ENCODE measurements around the gene GDAP1L1. TPM values are rescaled to one million over a fixed set of nuclear protein-coding genes. Genes with fewer than 3 reads are reported as not detected.
"Not testable (repeated sequence)": the region's sequence is repeated elsewhere in the genome, so short reads cannot be mapped to it uniquely, and the experiment has no call there.

The GDAP1L1 gene
- polyA plus RNA-seq, 4 donors: 0.54 to 1.5 (median 1.1) TPM; not detected in 1

DNA sequence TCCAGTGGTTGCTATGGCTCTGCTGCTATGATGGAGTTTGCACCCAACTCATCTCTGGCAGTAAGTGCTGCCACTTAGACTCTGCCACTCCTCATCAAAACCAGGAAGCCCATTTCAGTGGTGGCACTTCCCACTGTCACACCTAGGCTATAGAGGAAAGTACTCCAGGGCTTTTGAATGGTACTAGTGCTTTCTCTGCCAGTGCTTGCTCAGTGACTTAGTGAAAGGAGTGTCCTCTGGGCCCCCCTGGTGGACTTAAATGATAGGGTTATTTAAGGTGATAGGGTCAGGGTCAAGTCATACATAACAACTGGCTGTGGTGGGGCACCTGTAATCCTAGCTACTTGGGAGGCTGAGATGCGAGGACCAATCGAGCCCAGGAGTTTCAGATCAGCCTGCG is 41.1 kb downstream of the GDAP1L1 start:
- H3K4me3 ChIP-seq (ENCODE audit: low read depth in 1 of 3, low read length in 3 of 3): no peak overlapping the region
- peaks cover 0 to 12% of the 10 kb centered on the region in 2 donors for H3K9me3 ChIP-seq (ENCODE audit: control insufficient read depth in 2 of 2, insufficient read depth in 1 of 2, low read depth in 1 of 2, low read length in 1 of 2)
- H3K4me1 ChIP-seq (ENCODE audit: control insufficient read depth in 3 of 3, insufficient read depth in 2 of 3, low read depth in 1 of 3, low read length in 2 of 3): no peaks in the 10 kb centered on the region
- FAIRE-seq: no peak
- peaks cover 0 to 3% (median 0%) of the 10 kb centered on the region in 3 donors for H3K36me3 ChIP-seq (ENCODE audit: control insufficient read depth in 3 of 3, insufficient read depth in 2 of 3, low read depth in 1 of 3, low read length in 3 of 3)
- no peaks in the 10 kb centered on the region for H3K27me3 ChIP-seq (ENCODE audit: control insufficient read depth in 3 of 3, insufficient read depth in 3 of 3, low read length in 3 of 3)
- peak in 1 of 2 donors; percentile 22 for DNase-seq
- H3K27ac ChIP-seq (ENCODE audit: low read depth in 1 of 3, low read length in 2 of 3): no peak overlapping the region
- 95 to 97% (median 96%) methylated on average over 3 of the region's 3 CpGs for WGBS, 3 donors

DNA sequence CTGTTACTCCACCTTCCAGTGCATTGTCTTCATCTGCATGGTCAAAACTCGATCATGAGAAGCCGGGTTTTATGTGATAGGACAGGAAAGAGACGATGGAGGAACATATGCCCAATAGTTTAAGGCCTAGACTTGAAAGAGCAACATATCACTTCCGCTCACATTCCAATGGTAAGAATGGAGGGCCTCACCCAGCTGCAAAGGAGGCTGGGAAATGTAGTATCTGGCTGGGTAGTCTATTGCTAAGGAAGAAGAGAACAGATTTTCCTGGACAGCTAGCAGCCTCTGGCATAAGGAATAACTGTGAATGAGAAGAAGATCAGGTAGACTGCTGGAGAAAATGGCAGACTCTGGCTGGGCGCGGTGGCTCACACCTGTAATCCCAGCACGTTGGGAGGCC is 44.6 kb downstream of the GDAP1L1 start:
- no peak overlapping the region for H3K4me3 ChIP-seq (ENCODE audit: low read depth in 1 of 3, low read length in 3 of 3)
- H3K9me3 ChIP-seq (ENCODE audit: control insufficient read depth in 2 of 2, insufficient read depth in 1 of 2, low read depth in 1 of 2, low read length in 1 of 2): peaks cover 0 to 12% of the 10 kb centered on the region in 2 donors
- no peak for DNase-seq
- H3K36me3 ChIP-seq (ENCODE audit: control insufficient read depth in 3 of 3, insufficient read depth in 2 of 3, low read depth in 1 of 3, low read length in 3 of 3): peaks cover 0 to 3% (median 0%) of the 10 kb centered on the region in 3 donors
- H3K27me3 ChIP-seq (ENCODE audit: control insufficient read depth in 3 of 3, insufficient read depth in 3 of 3, low read length in 3 of 3): no peaks in the 10 kb centered on the region
- 92 to 94% (median 93%) methylated on average over 7 of the region's 7 CpGs for WGBS, 3 donors
- no peak overlapping the region for H3K27ac ChIP-seq (ENCODE audit: low read depth in 1 of 3, low read length in 2 of 3)
- H3K4me1 ChIP-seq (ENCODE audit: control insufficient read depth in 3 of 3, insufficient read depth in 2 of 3, low read depth in 1 of 3, low read length in 2 of 3): no peaks in the 10 kb centered on the region
- FAIRE-seq: no peak

DNA sequence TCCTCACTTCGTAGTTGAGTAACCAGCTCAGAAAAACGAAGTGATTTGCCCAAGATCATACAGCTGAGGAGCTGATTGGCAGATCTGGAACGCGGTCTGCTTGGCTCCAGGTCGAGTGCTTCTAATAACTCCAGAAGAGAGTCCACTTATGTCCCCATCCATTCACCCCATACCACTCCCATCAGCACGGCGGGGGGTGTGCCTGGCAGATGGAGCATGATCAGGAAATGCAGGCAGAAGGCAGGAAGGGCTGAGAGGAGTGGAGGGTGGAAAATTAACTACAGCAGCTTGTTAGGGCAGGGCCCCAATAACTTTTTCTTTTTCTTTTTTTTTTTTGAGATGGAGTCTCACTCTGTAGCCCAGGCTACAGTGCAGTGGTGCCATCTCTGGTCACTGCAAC is 48.9 kb downstream of the GDAP1L1 start:
- WGBS, 3 donors: 76 to 79% (median 77%) methylated on average over 7 of the region's 7 CpGs
- Histone ChIP-seq H3K4me3 (ENCODE audit: low read depth in 1 of 3, low read length in 3 of 3) (no peak overlapping the region), H3K27me3 (ENCODE audit: control insufficient read depth in 3 of 3, insufficient read depth in 3 of 3, low read length in 3 of 3) (no peaks in the 10 kb centered on the region), H3K36me3 (ENCODE audit: control insufficient read depth in 3 of 3, insufficient read depth in 2 of 3, low read depth in 1 of 3, low read length in 3 of 3) (no peaks in the 10 kb centered on the region), H3K9me3 (ENCODE audit: control insufficient read depth in 2 of 2, insufficient read depth in 1 of 2, low read depth in 1 of 2, low read length in 1 of 2) (no peaks in the 10 kb centered on the region), H3K4me1 (ENCODE audit: control insufficient read depth in 3 of 3, insufficient read depth in 2 of 3, low read depth in 1 of 3, low read length in 2 of 3) (no peaks in the 10 kb centered on the region), H3K27ac (ENCODE audit: low read depth in 1 of 3, low read length in 2 of 3) (no peak overlapping the region)
- no peak for FAIRE-seq
- DNase-seq: no peak

DNA sequence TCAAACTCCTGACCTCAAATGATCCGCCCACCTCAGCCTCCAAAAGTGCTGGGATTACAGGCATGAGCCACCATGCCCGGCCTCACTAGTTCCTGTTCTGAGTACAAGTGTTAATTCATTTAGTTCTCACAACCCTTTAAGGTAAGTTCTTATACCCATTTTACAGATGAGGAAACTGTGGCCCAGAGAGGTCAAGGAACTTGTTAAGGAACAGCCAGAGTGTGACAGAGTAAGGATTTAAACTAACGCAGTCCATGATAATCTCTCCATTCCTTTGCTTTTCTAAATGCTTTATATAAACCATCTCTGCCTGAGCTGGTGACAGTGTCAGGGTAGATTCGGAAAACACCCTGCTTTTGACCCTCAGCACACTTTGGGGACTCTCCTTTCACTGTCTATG is 50.6 kb downstream of the GDAP1L1 start:
- FAIRE-seq (no peak), DNase-seq (no peak)
- H3K27ac ChIP-seq (ENCODE audit: low read depth in 1 of 3, low read length in 2 of 3): no peak overlapping the region
- 89 to 98% (median 94%) methylated on average over 4 of the region's 4 CpGs for WGBS, 3 donors
- peaks cover 0 to 14% (median 0%) of the 10 kb centered on the region in 3 donors for H3K4me1 ChIP-seq (ENCODE audit: control insufficient read depth in 3 of 3, insufficient read depth in 2 of 3, low read depth in 1 of 3, low read length in 2 of 3)
- no peak overlapping the region for H3K4me3 ChIP-seq (ENCODE audit: low read depth in 1 of 3, low read length in 3 of 3)
- no peaks in the 10 kb centered on the region for H3K36me3 ChIP-seq (ENCODE audit: control insufficient read depth in 3 of 3, insufficient read depth in 2 of 3, low read depth in 1 of 3, low read length in 3 of 3)
- H3K27me3 ChIP-seq (ENCODE audit: control insufficient read depth in 3 of 3, insufficient read depth in 3 of 3, low read length in 3 of 3): no peaks in the 10 kb centered on the region
- H3K9me3 ChIP-seq (ENCODE audit: control insufficient read depth in 2 of 2, insufficient read depth in 1 of 2, low read depth in 1 of 2, low read length in 1 of 2): peaks cover 0 to 3% of the 10 kb centered on the region in 2 donors

DNA sequence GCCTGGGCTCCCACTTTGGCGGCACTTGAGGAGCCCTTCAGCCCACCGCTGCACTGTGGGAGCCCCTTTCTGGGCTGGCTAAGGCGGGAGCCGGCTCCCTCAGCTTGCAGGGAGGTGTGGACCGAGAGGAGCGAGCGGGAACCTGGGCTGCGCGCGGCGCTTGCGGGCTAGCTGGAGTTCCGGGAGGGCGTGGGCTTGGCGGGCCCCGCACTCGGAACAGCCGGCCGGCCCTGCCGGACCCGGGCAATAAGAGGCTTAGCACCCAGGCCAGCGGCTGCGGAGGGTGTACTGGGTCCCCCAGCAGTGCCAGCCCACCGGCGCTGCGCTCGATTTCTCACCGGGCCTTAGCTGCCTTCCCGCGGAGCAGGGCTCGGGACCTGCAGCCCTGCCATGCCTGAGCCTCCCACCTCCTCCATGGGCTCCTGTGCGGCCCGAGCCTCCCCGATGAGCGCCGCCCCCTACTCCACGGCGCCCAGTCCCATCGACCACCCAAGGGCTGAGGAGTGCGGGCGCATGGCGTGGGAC is 52.0 kb downstream of the GDAP1L1 start:
- not testable (repeated sequence) for FAIRE-seq; H3K27ac ChIP-seq (ENCODE audit: low read depth in 1 of 3, low read length in 2 of 3); H3K27me3 ChIP-seq (ENCODE audit: control insufficient read depth in 3 of 3, insufficient read depth in 3 of 3, low read length in 3 of 3); DNase-seq; H3K36me3 ChIP-seq (ENCODE audit: control insufficient read depth in 3 of 3, insufficient read depth in 2 of 3, low read depth in 1 of 3, low read length in 3 of 3); H3K9me3 ChIP-seq (ENCODE audit: control insufficient read depth in 2 of 2, insufficient read depth in 1 of 2, low read depth in 1 of 2, low read length in 1 of 2); H3K4me3 ChIP-seq (ENCODE audit: low read depth in 1 of 3, low read length in 3 of 3)
- 95 to 100% (median 99%) methylated on average over 26 to 42 of the region's 42 CpGs for WGBS, 3 donors
- H3K4me1 ChIP-seq (ENCODE audit: control insufficient read depth in 3 of 3, insufficient read depth in 2 of 3, low read depth in 1 of 3, low read length in 2 of 3): peaks cover 0 to 22% (median 2%) of the 10 kb centered on the region in 3 donors

DNA sequence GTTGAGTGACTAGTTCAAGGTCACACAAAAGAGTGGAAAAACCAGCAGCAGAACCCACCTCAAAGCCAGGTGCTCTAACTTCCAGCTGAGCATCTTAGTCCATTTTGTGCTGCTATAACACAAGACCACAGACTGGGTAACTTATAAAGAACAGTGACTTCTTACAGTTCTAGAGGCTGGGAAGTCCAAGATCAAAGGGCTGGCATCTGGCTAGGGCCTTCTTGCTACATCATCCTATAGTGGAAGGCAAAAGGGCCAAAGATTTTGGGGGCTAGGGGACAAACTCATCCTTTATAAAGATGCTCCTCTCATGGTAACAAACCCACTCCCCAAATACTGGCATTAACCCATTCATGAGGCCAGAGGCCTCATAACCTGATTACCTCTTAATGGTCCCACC is 54.2 kb downstream of the GDAP1L1 start:
- Histone ChIP-seq H3K4me1 (ENCODE audit: control insufficient read depth in 3 of 3, insufficient read depth in 2 of 3, low read depth in 1 of 3, low read length in 2 of 3) (peaks cover 0 to 22% (median 2%) of the 10 kb centered on the region in 3 donors), H3K27me3 (ENCODE audit: control insufficient read depth in 3 of 3, insufficient read depth in 3 of 3, low read length in 3 of 3) (no peaks in the 10 kb centered on the region), H3K27ac (ENCODE audit: low read depth in 1 of 3, low read length in 2 of 3) (peak overlapping the region in 1 of 3 donors; percentile 72), H3K4me3 (ENCODE audit: low read depth in 1 of 3, low read length in 3 of 3) (no peak overlapping the region), H3K9me3 (ENCODE audit: control insufficient read depth in 2 of 2, insufficient read depth in 1 of 2, low read depth in 1 of 2, low read length in 1 of 2) (peaks cover 0 to 3% of the 10 kb centered on the region in 2 donors), H3K36me3 (ENCODE audit: control insufficient read depth in 3 of 3, insufficient read depth in 2 of 3, low read depth in 1 of 3, low read length in 3 of 3) (peaks cover 0 to 3% (median 0%) of the 10 kb centered on the region in 3 donors)
- no peak for FAIRE-seq
- DNase-seq: no peak

DNA sequence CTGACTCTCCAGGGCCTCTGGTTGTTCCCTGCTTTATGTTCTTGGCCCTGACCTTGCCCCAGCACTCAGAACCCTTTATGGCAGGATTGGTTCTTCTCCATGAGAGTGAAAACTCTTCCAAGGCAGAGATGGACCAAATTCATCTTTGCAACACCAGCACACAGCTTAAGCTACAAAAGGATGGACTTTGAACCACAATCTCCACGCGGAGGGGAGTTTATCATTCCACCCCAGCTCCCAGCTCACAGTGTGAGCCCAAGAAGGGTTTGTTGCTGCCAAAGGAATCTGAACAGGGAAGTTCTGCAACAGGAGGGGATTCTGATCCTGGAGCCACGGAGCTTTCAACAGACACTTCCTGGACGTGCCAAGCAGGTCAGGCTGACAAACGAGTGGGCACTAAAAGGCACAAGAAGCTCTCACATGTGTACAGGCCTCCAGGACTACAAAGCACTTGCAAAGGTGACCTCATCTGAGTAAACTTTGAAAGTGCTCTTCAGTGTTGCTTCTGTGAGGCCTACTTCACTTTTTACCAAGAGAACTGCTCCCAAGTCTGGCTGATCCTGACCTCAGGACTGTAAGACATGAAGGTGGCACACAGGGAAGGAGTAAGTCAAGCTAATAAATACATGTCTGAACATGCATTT is 55.0 kb downstream of the GDAP1L1 start:
- H3K4me1 ChIP-seq (ENCODE audit: control insufficient read depth in 3 of 3, insufficient read depth in 2 of 3, low read depth in 1 of 3, low read length in 2 of 3): peaks cover 0 to 22% (median 2%) of the 10 kb centered on the region in 3 donors
- peak; percentile 79 to 90 for DNase-seq
- H3K27ac ChIP-seq (ENCODE audit: low read depth in 1 of 3, low read length in 2 of 3): peak overlapping the region; percentile 15 to 72 (median 35)
- H3K36me3 ChIP-seq (ENCODE audit: control insufficient read depth in 3 of 3, insufficient read depth in 2 of 3, low read depth in 1 of 3, low read length in 3 of 3): peaks cover 0 to 8% (median 0%) of the 10 kb centered on the region in 3 donors
- 22 to 56% (median 27%) methylated on average over 5 of the region's 5 CpGs for WGBS, 3 donors
- FAIRE-seq: no peak
- no peaks in the 10 kb centered on the region for H3K27me3 ChIP-seq (ENCODE audit: control insufficient read depth in 3 of 3, insufficient read depth in 3 of 3, low read length in 3 of 3)
- H3K9me3 ChIP-seq (ENCODE audit: control insufficient read depth in 2 of 2, insufficient read depth in 1 of 2, low read depth in 1 of 2, low read length in 1 of 2): peaks cover 0 to 3% of the 10 kb centered on the region in 2 donors
- H3K4me3 ChIP-seq (ENCODE audit: low read depth in 1 of 3, low read length in 3 of 3): no peak overlapping the region

DNA sequence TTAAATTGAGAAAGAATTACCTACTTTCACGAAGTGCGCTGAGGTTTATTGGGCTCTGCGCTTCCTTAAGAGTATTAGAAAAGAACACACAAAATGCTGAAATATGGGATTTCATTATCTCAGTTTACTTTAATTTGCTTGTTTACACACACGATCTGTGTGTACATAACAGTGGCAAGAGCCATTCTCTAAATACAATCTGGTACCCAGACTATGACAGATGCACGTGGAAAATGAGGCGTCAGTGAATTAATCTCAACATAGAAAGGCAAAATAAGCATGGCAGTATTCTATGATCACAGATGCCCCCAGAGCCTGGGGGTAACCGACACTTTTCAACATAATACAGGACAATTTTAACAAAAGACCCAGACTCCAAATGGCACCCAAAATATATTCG is 55.6 kb downstream of the GDAP1L1 start:
- DNase-seq: no peak
- WGBS, 3 donors: 62 to 77% (median 71%) methylated on average over 8 of the region's 8 CpGs
- no peaks in the 10 kb centered on the region for H3K27me3 ChIP-seq (ENCODE audit: control insufficient read depth in 3 of 3, insufficient read depth in 3 of 3, low read length in 3 of 3)
- peak overlapping the region in 1 of 3 donors; percentile 72 for H3K27ac ChIP-seq (ENCODE audit: low read depth in 1 of 3, low read length in 2 of 3)
- peaks cover 0 to 8% (median 0%) of the 10 kb centered on the region in 3 donors for H3K36me3 ChIP-seq (ENCODE audit: control insufficient read depth in 3 of 3, insufficient read depth in 2 of 3, low read depth in 1 of 3, low read length in 3 of 3)
- FAIRE-seq: no peak
- peaks cover 0 to 22% (median 2%) of the 10 kb centered on the region in 3 donors for H3K4me1 ChIP-seq (ENCODE audit: control insufficient read depth in 3 of 3, insufficient read depth in 2 of 3, low read depth in 1 of 3, low read length in 2 of 3)
- peaks cover 0 to 3% of the 10 kb centered on the region in 2 donors for H3K9me3 ChIP-seq (ENCODE audit: control insufficient read depth in 2 of 2, insufficient read depth in 1 of 2, low read depth in 1 of 2, low read length in 1 of 2)
- no peak overlapping the region for H3K4me3 ChIP-seq (ENCODE audit: low read depth in 1 of 3, low read length in 3 of 3)
